IMR-90 (cell line): ENCODE measurements around the gene SLC29A3. TPM values are rescaled to one million over a fixed set of nuclear protein-coding genes. Genes with fewer than 3 reads are reported as not detected.

Experiments
- ATAC-seq: fragments of 200-7000 bp; cut with Tn5 transposase; 2 replicates; pipeline ENCODE4 v1.9.1; 2020; ENCODE audit warnings: low read depth, mild to moderate bottlenecking, moderate library complexity
- BruUV-seq: library from RNA; stranded (reverse); fragments of 400-500 nt; replicated peaks from 2 replicates; lab custom pipeline; 2021; lab: Mats Ljungman, UMichigan
- CTCF ChIA-PET: fragments of 300-600 bp; formaldehyde crosslinking; extraction: SDS; loops from one replicate; lab custom pipeline; 2021; ENCODE audit warnings: antibody characterized with exemption; lab: Yijun Ruan, JAX
- POLR2A ChIA-PET: fragments of 300-600 bp; sonication (Branson Sonifier 250); formaldehyde crosslinking; loops from one replicate; lab custom pipeline; 2022; ENCODE audit warnings: antibody characterized with exemption; ENCODE audit not compliant: unreplicated experiment; lab: Charles Lee
- DNase-seq: peaks from one replicate; pipeline ENCODE4 v3.0.0; 2013
- H2AFZ ChIP-seq: replicated peaks from 2 replicates; pipeline ENCODE3; 2013; ENCODE audit warnings: low read length, mild to moderate bottlenecking; ENCODE audit not compliant: poor library complexity
- H2AK5ac ChIP-seq: 2 replicates; pipeline ENCODE4 v1.6.1; 2013; ENCODE audit warnings: low read depth, low read length, inconsistent platforms
- H2AK9ac ChIP-seq: replicated peaks from 2 replicates; pipeline ENCODE3; 2013; ENCODE audit warnings: mild to moderate bottlenecking, low read depth, low read length, moderate library complexity; ENCODE audit not compliant: poor library complexity
- H2BK120ac ChIP-seq: 2 replicates; pipeline ENCODE4 v1.6.1; 2013; ENCODE audit warnings: low read depth, low read length, inconsistent platforms
- H2BK15ac ChIP-seq: 3 replicates; pipeline ENCODE4 v1.6.1; 2013; ENCODE audit warnings: low read depth, low read length, inconsistent platforms
- H2BK20ac ChIP-seq: 2 replicates; pipeline ENCODE4 v1.6.1; 2013; ENCODE audit warnings: low read depth, mild to moderate bottlenecking, inconsistent platforms, low read length, moderate library complexity
- H2BK5ac ChIP-seq: 2 replicates; pipeline ENCODE4 v1.6.1; 2013; ENCODE audit warnings: mild to moderate bottlenecking, low read depth, low read length, inconsistent platforms; ENCODE audit not compliant: poor library complexity, severe bottlenecking
- H3K14ac ChIP-seq: replicated peaks from 2 replicates; pipeline ENCODE4 v1.6.1; 2013; ENCODE audit warnings: low read depth, low read length, inconsistent platforms
- H3K18ac ChIP-seq: 2 replicates; pipeline ENCODE4 v1.6.1; 2013; ENCODE audit warnings: low read depth, low read length, control low read depth
- H3K23ac ChIP-seq: 2 replicates; pipeline ENCODE4 v1.6.1; 2013; ENCODE audit warnings: low read depth, low read length, inconsistent platforms
- H3K27ac ChIP-seq: 2 replicates; pipeline ENCODE4 v1.5.1; 2013; ENCODE audit warnings: mild to moderate bottlenecking, control low read depth, low read length; ENCODE audit not compliant: insufficient read depth
- H3K27me3 ChIP-seq: 2 replicates; pipeline ENCODE4 v1.6.1; 2013; ENCODE audit warnings: low read length; ENCODE audit not compliant: control insufficient read depth, insufficient read depth
- H3K36me3 ChIP-seq: 2 replicates; pipeline ENCODE4 v1.6.1; 2013; ENCODE audit warnings: low read length, mixed read lengths; ENCODE audit not compliant: control insufficient read depth, insufficient read depth
- H3K4ac ChIP-seq: 2 replicates; pipeline ENCODE4 v1.6.1; 2013; ENCODE audit warnings: low read depth, low read length, inconsistent platforms
- H3K4me1 ChIP-seq: 2 replicates; pipeline ENCODE4 v1.6.1; 2013; ENCODE audit warnings: low read length, mixed read lengths; ENCODE audit not compliant: control insufficient read depth, insufficient read depth
- H3K4me2 ChIP-seq: 2 replicates; pipeline ENCODE4 v1.6.1; 2013; ENCODE audit warnings: low read depth, mild to moderate bottlenecking, control low read depth, low read length, moderate library complexity
- H3K4me3 ChIP-seq: 2 replicates; pipeline ENCODE4 v1.5.1; 2013; ENCODE audit warnings: low read depth, mild to moderate bottlenecking, control low read depth, low read length, moderate library complexity; ENCODE audit not compliant: insufficient read depth
- H3K56ac ChIP-seq: 2 replicates; pipeline ENCODE4 v1.6.1; 2013; ENCODE audit warnings: low read length, inconsistent platforms; ENCODE audit not compliant: insufficient read depth; ENCODE audit errors: extremely low read depth
- H3K79me1 ChIP-seq, 2 experiments: 2 replicates each; pipeline ENCODE4 v1.6.1; 2013; ENCODE audit warnings: low read length in 2 of 2, inconsistent platforms in 1 of 2, low read depth in 1 of 2
- H3K9ac ChIP-seq: 2 replicates; pipeline ENCODE4 v1.6.1; 2013; ENCODE audit warnings: low read depth, low read length, control low read depth
- H3K9me1 ChIP-seq: 2 replicates; pipeline ENCODE4 v1.6.1; 2013; ENCODE audit warnings: low read length, inconsistent platforms; ENCODE audit not compliant: insufficient read depth
- H3K9me3 ChIP-seq: 2 replicates; pipeline ENCODE4 v1.6.1; 2013; ENCODE audit warnings: low read length; ENCODE audit not compliant: control insufficient read depth, insufficient read depth
- H4K20me1 ChIP-seq: 2 replicates; pipeline ENCODE4 v1.6.1; 2013; ENCODE audit warnings: low read length, inconsistent platforms; ENCODE audit not compliant: insufficient read depth
- H4K5ac ChIP-seq: 2 replicates; pipeline ENCODE4 v1.6.1; 2013; ENCODE audit warnings: mild to moderate bottlenecking, low read depth, low read length, control low read depth
- H4K8ac ChIP-seq, 2 experiments: 2 replicates each; pipeline ENCODE4 v1.6.1; 2013; ENCODE audit warnings: low read depth in 2 of 2, low read length in 2 of 2, control low read depth in 1 of 2, inconsistent platforms in 1 of 2
- H4K91ac ChIP-seq: 2 replicates; pipeline ENCODE4 v1.6.1; 2013; ENCODE audit warnings: low read depth, low read length, inconsistent platforms; ENCODE audit not compliant: insufficient read depth
- BHLHE40 ChIP-seq: fragments of 150-350 bp; IDR thresholded peaks from 2 replicates; pipeline ENCODE4 v1.6.1; 2016; ENCODE audit warnings: mild to moderate bottlenecking, low read depth, low read length
- CEBPB ChIP-seq: IDR thresholded peaks from 2 replicates; pipeline ENCODE4 v1.6.1; 2012; ENCODE audit warnings: low read depth, low read length, improper control_type of control experiment
- CHD1 ChIP-seq: IDR thresholded peaks from 2 replicates; pipeline ENCODE4 v1.6.1; 2012; ENCODE audit warnings: low read depth, low read length, improper control_type of control experiment
- CTCF ChIP-seq: conservative IDR thresholded peaks from 2 replicates; pipeline ENCODE4 v1.5.1; 2012; ENCODE audit warnings: mild to moderate bottlenecking, low read depth, low read length, improper control_type of control experiment
- ELK1 ChIP-seq: fragments of 150-350 bp; IDR thresholded peaks from 2 replicates; pipeline ENCODE4 v1.6.1; 2016; ENCODE audit warnings: low read depth, mild to moderate bottlenecking, low read length, moderate library complexity, borderline replicate concordance
- FOS ChIP-seq: fragments of 150-350 bp; IDR thresholded peaks from 2 replicates; pipeline ENCODE4 v1.6.1; 2016; ENCODE audit warnings: low read depth, low read length
- MAFK ChIP-seq: IDR thresholded peaks from 2 replicates; pipeline ENCODE4 v1.6.1; 2012; ENCODE audit warnings: low read depth, low read length, improper control_type of control experiment
- MAZ ChIP-seq: IDR thresholded peaks from 2 replicates; pipeline ENCODE4 v1.6.1; 2012; ENCODE audit warnings: low read depth, mild to moderate bottlenecking, low read length, improper control_type of control experiment, moderate library complexity, borderline replicate concordance
- MXI1 ChIP-seq: IDR thresholded peaks from 2 replicates; pipeline ENCODE4 v1.6.1; 2012; ENCODE audit warnings: low read depth, mild to moderate bottlenecking, low read length, moderate library complexity, borderline replicate concordance
- NFE2L2 ChIP-seq: fragments of 150-350 bp; IDR thresholded peaks from 2 replicates; pipeline ENCODE4 v1.6.1; 2016; ENCODE audit warnings: low read depth, mild to moderate bottlenecking, low read length
- POLR2A ChIP-seq: IDR thresholded peaks from 2 replicates; pipeline ENCODE4 v1.6.1; 2012; ENCODE audit warnings: mild to moderate bottlenecking, low read depth, low read length
- RAD21 ChIP-seq: IDR thresholded peaks from 2 replicates; pipeline ENCODE4 v1.6.1; 2012; ENCODE audit warnings: low read length, improper control_type of control experiment
- RCOR1 ChIP-seq: IDR thresholded peaks from 2 replicates; pipeline ENCODE4 v1.6.1; 2012; ENCODE audit warnings: mild to moderate bottlenecking, low read length, improper control_type of control experiment; ENCODE audit not compliant: insufficient replicate concordance
- RFX5 ChIP-seq: IDR thresholded peaks from 2 replicates; pipeline ENCODE4 v1.8.0; 2012; ENCODE audit warnings: low read depth, mild to moderate bottlenecking, low read length, moderate library complexity
- USF2 ChIP-seq: fragments of 150-350 bp; IDR thresholded peaks from 2 replicates; pipeline ENCODE4 v1.6.1; 2017; ENCODE audit warnings: mild to moderate bottlenecking, antibody characterized with exemption, low read length, low read depth
- WGBS, 2 experiments: methylation state at CpG; one replicate each; pipeline versions ENCODE4 v1.1.5 to v1.1.7; 2013; ENCODE audit warnings: missing lambda C conversion rate in 2 of 2; ENCODE audit not compliant: insufficient read length in 1 of 2; ENCODE audit errors: extremely low coverage in 2 of 2; 5-methylcytosine and 5-hydroxymethylcytosine counted together
- dilution Hi-C: fragments of 300-500 bp; cut with HindIII; formaldehyde crosslinking; loops from one replicate; pipeline ENCODE4 v1.14.3; 2018; ENCODE audit warnings: low sequenced_read_pairs; ENCODE audit not compliant: unreplicated experiment
- in situ Hi-C: fragments of 300-500 bp; cut with MboI; formaldehyde crosslinking; loops from 3 replicates; pipeline ENCODE4 v1.14.3; 2019; ENCODE audit warnings: low sequenced_read_pairs, inconsistent platforms, mixed read lengths
- intact Hi-C: fragments of 100-400 bp; cut with micrococcal nuclease; formaldehyde crosslinking; loops from 2 replicates; pipeline ENCODE4 v1.10.0; 2022
- polyA plus RNA-seq, 3 experiments: library from polyadenylated mRNA; depleted of rRNA; stranded (reverse); fragments of >200 nt; gene quantifications; 2 replicates each; pipeline ENCODE4 v1.2.3, GENCODE V29; 2012; ENCODE audit warnings: low replicate concordance in 1 of 3
- total RNA-seq: library from RNA; depleted of rRNA; stranded (reverse); fragments of >200 nt; gene quantifications from 2 replicates; pipeline ENCODE4 v1.2.3, GENCODE V29; 2012

SLC29A3 gene
- total and polyA plus RNA-seq, 2 of the 4 experiments (the other 2 are of a cell fraction) = 0.72 to 3.0 TPM

DNA sequence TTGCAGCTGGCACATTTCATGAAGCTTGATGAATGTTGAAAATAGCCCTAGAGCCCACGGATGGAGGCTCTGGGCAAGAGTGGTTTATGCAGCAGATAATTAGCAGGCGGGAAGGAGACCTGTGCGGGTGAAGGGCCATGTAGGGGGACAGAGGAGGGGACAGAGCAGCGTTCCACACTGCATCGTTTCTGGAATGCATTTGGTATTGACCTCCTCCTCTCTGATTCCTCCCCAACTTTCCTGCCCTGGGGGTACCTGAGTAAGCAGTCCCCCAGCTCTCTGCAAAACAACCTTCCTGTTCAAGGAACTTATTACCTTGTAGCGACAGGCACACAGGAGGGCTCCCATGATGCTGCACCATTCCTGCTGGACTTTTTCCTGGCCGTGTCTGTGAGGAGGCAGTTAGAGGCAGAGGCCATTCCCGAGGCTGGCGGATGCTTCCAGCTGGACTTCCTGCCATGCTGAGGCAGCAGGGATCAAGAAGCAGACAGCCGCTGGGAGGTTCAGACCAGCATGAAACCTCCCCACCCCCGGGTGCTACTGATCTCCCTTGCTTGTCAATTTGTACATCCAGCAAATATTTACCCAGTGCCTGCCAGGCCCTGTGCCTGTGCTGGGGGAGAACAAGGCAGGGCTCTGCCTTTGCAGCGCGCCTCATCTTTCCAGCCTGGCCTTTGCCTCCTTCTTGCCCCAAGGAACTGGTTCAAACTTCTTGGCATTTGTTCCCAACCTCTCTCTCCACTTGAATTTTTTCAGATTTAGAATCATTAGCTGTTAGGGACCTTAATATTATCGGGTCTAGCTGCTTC lies 28.7 kb downstream of the SLC29A3 start:
- Histone ChIP-seq H3K23ac (no peak overlapping the region), H2BK15ac (no peak overlapping the region), H2AFZ (no peak overlapping the region), H4K20me1 (no peaks in the 10 kb centered on the region), H3K18ac (no peak overlapping the region), H3K9me3 (no peaks in the 10 kb centered on the region), H3K36me3 (no peaks in the 10 kb centered on the region), H4K5ac (no peak overlapping the region), H2BK5ac (no peak overlapping the region), H3K9ac (no peak overlapping the region), H3K4me3 (no peak overlapping the region), H4K91ac (no peak overlapping the region), H3K27me3 (peaks cover 19% of the 10 kb centered on the region; the same call in 1 of the 2 replicates), H2AK9ac (peak overlapping the region; percentile 62), H3K14ac (no peak overlapping the region), H3K4me2 (no peak overlapping the region), H2AK5ac (no peak overlapping the region), H3K79me1 (no peaks in the 10 kb centered on the region), H3K4ac (no peak overlapping the region), H2BK20ac (no peak overlapping the region), H2BK120ac (no peak overlapping the region), H3K9me1 (no peaks in the 10 kb centered on the region), H3K4me1 (peaks cover 4% of the 10 kb centered on the region; the same call in 1 of the 2 replicates), H3K27ac (no peak overlapping the region), H4K8ac (no peak overlapping the region), H3K56ac (no peak overlapping the region)
- TF ChIP-seq MAZ = no peak
- TF ChIP-seq POLR2A = no peak
- TF ChIP-seq RFX5 = no peak
- TF ChIP-seq BHLHE40 = no peak
- TF ChIP-seq RAD21 = no peak
- TF ChIP-seq CHD1 = no peak
- no peak for TF ChIP-seq USF2
- TF ChIP-seq RCOR1 = no peak
- TF ChIP-seq NFE2L2 = no peak
- no peak for TF ChIP-seq ELK1
- no peak for TF ChIP-seq MXI1
- no peak for TF ChIP-seq CTCF
- no peak for TF ChIP-seq MAFK
- TF ChIP-seq CEBPB = no peak
- no peak for TF ChIP-seq FOS
- 58% methylated on average over 4 of the region's 14 CpGs; no CpG with 5 or more reads in 1 of the 2 experiments for WGBS, 2 experiments
- BruUV-seq = no TSS peak
- DNase-seq (no peak), ATAC-seq (no peak)
- ChIA-PET POLR2A (no interaction called here), CTCF (no interaction called here)
- in situ Hi-C loops (no loop called here), intact Hi-C loops (no loop called here), dilution Hi-C loops (no loop called here)
